Measurements from ENCODE around the gene MORC3. TPM values are rescaled to one million over a fixed set of nuclear protein-coding genes. Genes with fewer than 3 reads are reported as not detected.
A peak's percentile ranks its signal among the peaks of the same experiment; 100 is the strongest.
"Not testable (repeated sequence)": the region's sequence is repeated elsewhere in the genome, so short reads cannot be mapped to it uniquely, and the experiment has no call there.

MORC3 gene
- total and polyA plus RNA-seq, 4 donors = 27.9 to 78.9 (median 37.4) TPM

- Histone ChIP-seq H3K36me3 (ENCODE audit: control insufficient read depth, insufficient read depth, low read length) (peaks cover 12% of the 10 kb centered on the region), H3K27ac (ENCODE audit: low read depth, low read length) (no peak overlapping the region), H3K4me1 (ENCODE audit: control insufficient read depth, insufficient read depth, low read length) (no peaks in the 10 kb centered on the region), H3K4me3 (ENCODE audit: low read depth, low read length) (no peak overlapping the region), H3K27me3 (ENCODE audit: control insufficient read depth, insufficient read depth, low read length) (no peaks in the 10 kb centered on the region), H3K9me3 (ENCODE audit: control insufficient read depth, insufficient read depth, low read length) (no peaks in the 10 kb centered on the region)
- WGBS (ENCODE audit: insufficient coverage) = 94% methylated on average over 2 of the region's 4 CpGs
- no peak for DNase-seq (ENCODE audit: low read depth in 4 of 6, low spot score in 6 of 6)
Observed at GRCh38 chr21:36297406-36297937, 22.5 kb upstream of the MORC3 start.

- WGBS (ENCODE audit: insufficient coverage) = 87% methylated on average over 5 of the region's 10 CpGs
Observed at GRCh38 chr21:36297938-36298572, 21.9 kb upstream of the MORC3 start.

DNA sequence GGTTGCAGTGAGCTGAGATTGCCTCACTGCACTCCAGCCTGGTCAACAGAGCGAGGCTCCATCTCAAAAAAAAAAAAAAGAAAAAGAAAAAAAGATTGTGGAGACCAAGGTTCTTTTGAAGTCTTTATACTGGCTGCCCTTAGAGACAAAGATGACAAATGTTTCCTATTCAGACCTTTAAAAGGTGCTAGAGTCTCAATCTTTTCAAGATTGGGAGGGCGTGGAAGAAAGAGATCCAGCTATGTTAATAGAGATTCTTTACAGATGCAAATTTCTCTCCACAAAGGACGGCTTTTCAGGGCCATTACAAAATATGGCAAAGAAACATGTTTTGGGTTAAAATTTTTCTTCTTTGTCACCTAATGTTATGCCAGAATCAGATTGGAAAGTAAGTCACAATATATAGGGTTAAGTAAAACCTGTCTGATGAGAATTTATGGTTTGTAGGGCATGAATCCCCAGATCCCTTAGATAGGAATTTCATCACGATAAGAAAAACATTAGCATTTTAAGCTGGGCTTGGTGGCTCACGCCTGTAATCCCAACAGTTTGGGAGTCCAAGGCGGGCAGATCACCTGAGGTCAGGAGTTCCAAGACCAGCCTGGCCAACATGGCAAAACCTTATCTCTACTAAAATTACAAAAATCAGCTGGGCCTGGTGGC is 13.0 kb upstream of the MORC3 start:
- no peaks in the 10 kb centered on the region for H3K36me3 ChIP-seq (ENCODE audit: control insufficient read depth, insufficient read depth, low read length)
- no peak overlapping the region for H3K4me3 ChIP-seq (ENCODE audit: low read depth, low read length)
- no peaks in the 10 kb centered on the region for H3K27me3 ChIP-seq (ENCODE audit: control insufficient read depth, insufficient read depth, low read length)
- DNase-seq (ENCODE audit: low read depth in 4 of 6, low spot score in 6 of 6) = no peak
- WGBS (ENCODE audit: insufficient coverage) = 83% methylated on average over 3 of the region's 6 CpGs
- H3K9me3 ChIP-seq (ENCODE audit: control insufficient read depth, insufficient read depth, low read length) = no peaks in the 10 kb centered on the region
- no peak overlapping the region for H3K27ac ChIP-seq (ENCODE audit: low read depth, low read length)
- H3K4me1 ChIP-seq (ENCODE audit: control insufficient read depth, insufficient read depth, low read length) = no peaks in the 10 kb centered on the region

More at GRCh38 chr21:36297938-36298572, 21.9 kb upstream of the MORC3 start:
- no peaks in the 10 kb centered on the region for H3K9me3 ChIP-seq (ENCODE audit: control insufficient read depth, insufficient read depth, low read length)
- H3K36me3 ChIP-seq (ENCODE audit: control insufficient read depth, insufficient read depth, low read length) = peaks cover 8% of the 10 kb centered on the region
- no peaks in the 10 kb centered on the region for H3K4me1 ChIP-seq (ENCODE audit: control insufficient read depth, insufficient read depth, low read length)
- no peak overlapping the region for H3K27ac ChIP-seq (ENCODE audit: low read depth, low read length)
- no peaks in the 10 kb centered on the region for H3K27me3 ChIP-seq (ENCODE audit: control insufficient read depth, insufficient read depth, low read length)
- H3K4me3 ChIP-seq (ENCODE audit: low read depth, low read length) = no peak overlapping the region
- no peak for DNase-seq (ENCODE audit: low read depth in 4 of 6, low spot score in 6 of 6)

DNA sequence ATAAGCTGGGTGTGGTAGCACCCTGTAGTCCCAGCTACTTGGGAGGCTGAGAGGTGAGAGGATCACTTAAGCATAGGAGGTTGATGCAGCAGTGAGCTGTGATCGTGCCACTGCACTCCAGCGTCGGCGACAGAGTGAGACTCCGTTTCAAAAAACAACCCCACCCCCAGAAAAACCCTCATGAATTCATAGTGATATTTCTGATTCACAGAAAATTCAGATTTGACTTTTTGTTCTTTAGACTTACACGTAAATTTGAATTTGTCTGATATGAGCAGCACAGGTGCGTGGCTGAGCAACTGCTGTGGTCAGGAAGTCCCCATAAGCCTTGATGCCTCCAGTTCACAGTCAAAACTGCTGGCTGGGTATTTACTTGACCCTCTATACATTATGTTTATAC is 10.0 kb upstream of the MORC3 start:
- 100% methylated on average over 1 of the region's 7 CpGs for WGBS (ENCODE audit: insufficient coverage)
- Histone ChIP-seq H3K36me3 (ENCODE audit: control insufficient read depth, insufficient read depth, low read length) (no peaks in the 10 kb centered on the region), H3K4me3 (ENCODE audit: low read depth, low read length) (no peak overlapping the region), H3K27me3 (ENCODE audit: control insufficient read depth, insufficient read depth, low read length) (no peaks in the 10 kb centered on the region), H3K27ac (ENCODE audit: low read depth, low read length) (no peak overlapping the region), H3K9me3 (ENCODE audit: control insufficient read depth, insufficient read depth, low read length) (no peaks in the 10 kb centered on the region), H3K4me1 (ENCODE audit: control insufficient read depth, insufficient read depth, low read length) (no peaks in the 10 kb centered on the region)
- DNase-seq (ENCODE audit: low read depth in 4 of 6, low spot score in 6 of 6) = no peak

GRCh38 chr21:36313446-36313845 is 6.6 kb upstream of the MORC3 start:
- not testable (repeated sequence) for H3K27me3 ChIP-seq (ENCODE audit: control insufficient read depth, insufficient read depth, low read length); H3K36me3 ChIP-seq (ENCODE audit: control insufficient read depth, insufficient read depth, low read length); H3K4me1 ChIP-seq (ENCODE audit: control insufficient read depth, insufficient read depth, low read length); H3K27ac ChIP-seq (ENCODE audit: low read depth, low read length); H3K4me3 ChIP-seq (ENCODE audit: low read depth, low read length); DNase-seq (ENCODE audit: low read depth in 4 of 6, low spot score in 6 of 6); H3K9me3 ChIP-seq (ENCODE audit: control insufficient read depth, insufficient read depth, low read length)
- no CpG with 5 or more reads among the region's 2 CpGs for WGBS (ENCODE audit: insufficient coverage)

DNA sequence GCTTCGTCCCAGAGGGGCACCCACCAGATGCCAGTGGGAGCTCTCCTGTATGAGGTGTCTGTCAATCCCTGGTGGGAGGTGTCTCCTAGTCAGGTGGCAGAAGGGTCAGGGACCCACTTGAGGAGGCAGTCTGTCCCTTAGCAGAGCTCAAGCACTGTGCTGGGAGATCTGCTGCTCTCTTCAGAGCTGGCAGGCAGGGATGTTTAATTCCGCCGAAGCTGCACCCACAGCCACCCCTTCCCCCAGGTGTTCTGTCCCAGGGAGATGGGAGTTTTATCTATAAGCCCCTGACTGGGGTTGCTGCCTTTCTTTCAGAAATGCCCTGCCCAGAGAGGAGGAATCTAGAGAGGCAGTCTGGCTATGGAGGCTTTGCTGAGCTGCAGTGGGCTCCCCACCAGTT is 4.0 kb upstream of the MORC3 start:
- not testable (repeated sequence) for H3K36me3 ChIP-seq (ENCODE audit: control insufficient read depth, insufficient read depth, low read length); H3K4me3 ChIP-seq (ENCODE audit: low read depth, low read length); H3K27me3 ChIP-seq (ENCODE audit: control insufficient read depth, insufficient read depth, low read length); H3K4me1 ChIP-seq (ENCODE audit: control insufficient read depth, insufficient read depth, low read length); DNase-seq (ENCODE audit: low read depth in 4 of 6, low spot score in 6 of 6); H3K9me3 ChIP-seq (ENCODE audit: control insufficient read depth, insufficient read depth, low read length); H3K27ac ChIP-seq (ENCODE audit: low read depth, low read length)
- WGBS (ENCODE audit: insufficient coverage) = 88% methylated on average over 1 of the region's 3 CpGs

GRCh38 chr21:36316872-36317484 is 3.0 kb upstream of the MORC3 start:
- Histone ChIP-seq H3K9me3 (ENCODE audit: control insufficient read depth, insufficient read depth, low read length) (no peaks in the 10 kb centered on the region), H3K36me3 (ENCODE audit: control insufficient read depth, insufficient read depth, low read length) (no peaks in the 10 kb centered on the region), H3K27ac (ENCODE audit: low read depth, low read length) (no peak overlapping the region), H3K27me3 (ENCODE audit: control insufficient read depth, insufficient read depth, low read length) (no peaks in the 10 kb centered on the region), H3K4me3 (ENCODE audit: low read depth, low read length) (no peak overlapping the region), H3K4me1 (ENCODE audit: control insufficient read depth, insufficient read depth, low read length) (peaks cover 7% of the 10 kb centered on the region)
- WGBS (ENCODE audit: insufficient coverage) = 85% methylated on average over 11 of the region's 14 CpGs
- DNase-seq (ENCODE audit: low read depth in 4 of 6, low spot score in 6 of 6) = no peak

DNA sequence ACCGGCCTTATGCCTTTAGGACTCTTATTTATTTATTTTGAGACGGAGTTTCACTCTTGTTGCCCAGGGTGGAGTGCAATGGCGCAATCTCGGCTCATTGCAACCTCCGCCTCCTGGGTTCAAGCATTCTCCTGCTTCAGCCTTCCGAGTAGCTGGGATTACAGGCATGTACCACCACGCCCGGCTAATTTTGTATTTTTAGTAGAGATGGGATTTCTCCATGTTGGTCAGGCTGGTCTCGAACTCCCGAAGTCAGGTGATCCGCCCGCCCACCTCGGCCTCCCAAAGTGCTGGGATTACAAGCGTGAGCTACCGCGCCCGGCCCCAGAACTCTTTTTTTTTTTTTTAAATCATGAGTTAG is 611 bp upstream of the MORC3 start:
- not testable (repeated sequence) for H3K36me3 ChIP-seq (ENCODE audit: control insufficient read depth, insufficient read depth, low read length); H3K27me3 ChIP-seq (ENCODE audit: control insufficient read depth, insufficient read depth, low read length); DNase-seq (ENCODE audit: low read depth in 4 of 6, low spot score in 6 of 6); H3K9me3 ChIP-seq (ENCODE audit: control insufficient read depth, insufficient read depth, low read length)
- WGBS (ENCODE audit: insufficient coverage) = 93% methylated on average over 6 of the region's 17 CpGs
- Histone ChIP-seq H3K4me3 (ENCODE audit: low read depth, low read length) (peak overlapping the region; percentile 80), H3K4me1 (ENCODE audit: control insufficient read depth, insufficient read depth, low read length) (peaks cover 11% of the 10 kb centered on the region), H3K27ac (ENCODE audit: low read depth, low read length) (peak overlapping the region; percentile 97)

DNA sequence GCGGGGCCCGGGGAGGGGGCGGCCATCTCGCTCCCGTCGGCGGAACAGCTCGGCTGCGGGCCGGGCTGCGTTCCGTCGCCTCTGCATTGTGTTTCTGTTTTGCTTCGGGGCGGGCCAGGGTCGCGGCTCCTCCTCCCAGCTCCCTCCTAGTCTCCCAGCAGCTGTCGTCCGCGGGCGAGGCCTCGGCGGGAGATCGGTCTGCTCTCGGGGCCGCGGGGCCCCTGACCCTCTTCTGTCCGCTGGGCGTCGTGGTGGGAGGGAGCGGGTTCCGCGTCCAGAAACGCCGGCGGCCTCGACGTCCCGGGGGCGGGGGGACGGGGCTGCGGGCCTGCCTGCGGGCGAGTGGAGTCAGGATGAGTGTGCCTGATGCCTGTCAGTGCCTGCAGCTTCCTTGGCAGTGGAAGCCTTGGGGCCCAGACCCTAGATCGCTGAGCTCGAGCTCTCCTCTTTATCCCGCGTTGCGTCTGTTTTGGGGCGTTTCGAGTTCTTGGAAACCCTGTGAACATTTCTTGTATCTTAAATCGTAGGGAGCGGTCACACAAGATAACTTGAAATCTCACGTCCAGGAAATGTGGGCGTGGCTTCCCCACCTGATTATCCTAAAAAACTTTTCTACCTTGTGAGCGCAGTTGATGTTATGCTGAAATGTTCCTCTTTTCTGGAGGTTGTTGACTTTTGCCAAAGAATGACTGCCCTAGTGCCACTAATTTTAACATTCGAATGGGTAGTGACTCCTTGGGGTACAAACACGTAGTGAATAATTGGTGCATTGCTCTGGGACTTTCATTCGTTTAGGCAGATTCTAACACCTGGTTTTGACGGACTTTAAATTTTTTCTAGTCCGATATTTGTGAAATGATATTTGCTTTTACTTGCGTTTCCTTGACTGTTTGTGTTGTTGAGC is 676 bp downstream of the MORC3 start:
- Histone ChIP-seq H3K27ac (ENCODE audit: low read depth, low read length) (peak overlapping the region; percentile 97), H3K4me3 (ENCODE audit: low read depth, low read length) (peak overlapping the region; percentile 80), H3K4me1 (ENCODE audit: control insufficient read depth, insufficient read depth, low read length) (peaks cover 11% of the 10 kb centered on the region), H3K27me3 (ENCODE audit: control insufficient read depth, insufficient read depth, low read length) (no peaks in the 10 kb centered on the region), H3K36me3 (ENCODE audit: control insufficient read depth, insufficient read depth, low read length) (peaks cover 13% of the 10 kb centered on the region), H3K9me3 (ENCODE audit: control insufficient read depth, insufficient read depth, low read length) (no peaks in the 10 kb centered on the region)
- peak in 5 of 6 donors; percentile 32 to 85 (median 47) for DNase-seq (ENCODE audit: low read depth in 4 of 6, low spot score in 6 of 6)
- WGBS (ENCODE audit: insufficient coverage) = 2% methylated on average over 56 of the region's 62 CpGs

All from spinal cord (tissue), 10 donors.